Peyer's patch (tissue), 4 donors: Measurements from ENCODE around the gene MST1.

Experiments
- CTCF ChIP-seq, 6 experiments: fragments of 450-650 bp in 4 of 6; fragments of 200-600 bp in 2 of 6; sonication (generic) in 1 of 6; IDR thresholded peaks; one replicate each; pipeline ENCODE4 v1.5.1; 2017 to 2019; ENCODE audit warnings: antibody characterized with exemption in 6 of 6, mild to moderate bottlenecking in 3 of 6, moderate library complexity in 1 of 6
- POLR2A ChIP-seq, 2 donors: fragments of 450-650 bp; IDR thresholded peaks; one replicate each; pipeline ENCODE4 v1.5.1; 2017; ENCODE audit warnings: antibody characterized with exemption in 2 of 2, mild to moderate bottlenecking in 2 of 2, moderate library complexity in 2 of 2

GRCh38 chr3:49644684-49645083 lies 44.6 kb downstream of the MST1 start:
- TF ChIP-seq CTCF (IDR thresholded peaks at IDR 0.05): no peak
- TF ChIP-seq POLR2A (IDR thresholded peaks at IDR 0.05): no peak
